ENCODE results near the gene DPYSL4.
"Not testable (repeated sequence)": the region's sequence is repeated elsewhere in the genome, so short reads cannot be mapped to it uniquely, and the experiment has no call there.

Gene DPYSL4

DNA sequence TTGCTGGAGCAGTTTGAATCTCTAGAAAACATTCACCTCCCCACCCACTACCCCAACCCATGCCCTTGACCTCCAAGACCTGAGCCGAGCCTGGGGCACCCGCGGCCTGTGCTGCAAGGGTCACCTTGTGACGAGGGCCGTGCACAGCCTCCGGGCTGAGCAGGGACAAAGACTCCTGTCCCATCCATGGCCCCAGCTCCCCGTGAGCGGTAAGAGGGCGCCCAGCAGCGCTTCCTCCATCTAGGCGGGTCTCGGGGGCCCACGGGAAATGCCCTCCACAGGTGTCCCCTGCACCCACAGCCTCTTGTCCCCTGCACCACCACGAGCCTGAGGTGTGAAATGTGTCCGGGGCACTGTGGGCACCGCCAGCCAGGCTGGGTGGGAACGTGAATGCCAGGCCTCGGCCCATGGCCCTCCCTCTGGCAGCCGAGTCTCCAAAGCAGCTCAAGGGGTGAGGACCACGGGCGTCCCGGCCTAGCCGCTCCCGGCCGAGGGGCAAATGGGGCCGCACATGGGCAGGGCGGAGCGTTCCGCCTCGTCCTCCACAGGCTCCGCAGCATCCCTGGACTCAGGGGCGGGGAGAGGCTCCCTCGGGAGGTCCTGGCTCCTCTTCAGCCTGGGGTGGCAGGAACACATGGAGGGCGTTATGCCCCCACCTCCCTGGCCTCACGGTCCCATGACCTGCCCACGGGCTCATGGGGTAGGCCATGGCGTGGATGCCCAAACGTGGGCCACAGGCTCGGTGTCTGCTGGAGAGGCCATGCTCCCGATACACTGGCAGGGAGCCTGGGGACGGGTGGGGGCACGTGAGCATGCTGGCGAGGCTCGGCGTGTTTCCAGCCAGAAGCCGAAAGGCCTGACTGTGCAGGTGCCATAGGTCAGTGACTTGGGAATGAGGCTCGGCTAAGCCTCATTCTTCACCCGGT, 21.1 kb downstream of the DPYSL4 start:
- Histone ChIP-seq H3K27me3 (ENCODE audit: control insufficient read depth, insufficient read depth, low read length) (no peaks in the 10 kb centered on the region), H3K4me3 (ENCODE audit: low read length) (no peak overlapping the region), H3K27ac (ENCODE audit: low read depth, low read length) (no peak overlapping the region), H3K9ac (ENCODE audit: low read length) (no peak overlapping the region), H3K36me3 (ENCODE audit: control insufficient read depth, insufficient read depth, low read length) (no peaks in the 10 kb centered on the region), H3K4me1 (ENCODE audit: control insufficient read depth, insufficient read depth, low read length) (no peaks in the 10 kb centered on the region)

DNA sequence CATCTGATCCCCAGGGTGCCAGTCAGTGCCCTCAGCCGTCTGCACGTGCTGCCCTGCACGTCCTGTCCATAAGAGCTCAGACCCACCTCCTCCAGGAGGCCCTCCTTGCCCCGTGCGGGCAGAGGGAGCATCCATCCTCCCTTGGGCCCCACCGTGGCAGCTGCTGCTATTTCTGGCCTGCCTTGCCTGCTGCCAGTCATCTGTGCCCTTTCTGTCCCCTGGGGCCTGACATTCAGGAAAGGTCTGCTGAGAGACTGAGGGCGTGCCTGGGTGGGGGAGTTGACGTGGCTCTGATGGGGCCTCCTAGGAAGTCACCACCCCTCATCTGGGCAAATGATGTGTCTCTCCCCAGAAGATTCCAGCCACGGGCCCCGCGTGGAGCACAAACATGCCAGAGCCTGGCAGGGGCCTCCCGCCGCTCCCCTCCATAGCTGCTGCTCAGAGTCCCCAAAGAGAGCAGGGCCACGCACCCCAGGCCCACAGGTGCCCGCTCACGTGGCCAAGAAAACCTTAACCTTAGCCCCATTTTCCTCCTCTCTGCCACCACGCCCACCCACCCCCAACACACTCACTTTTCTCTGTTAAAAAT, 21.8 kb downstream of the DPYSL4 start:
- Histone ChIP-seq H3K4me1 (ENCODE audit: control insufficient read depth, insufficient read depth, low read length) (no peaks in the 10 kb centered on the region), H3K4me3 (ENCODE audit: low read length) (no peak overlapping the region), H3K36me3 (ENCODE audit: control insufficient read depth, insufficient read depth, low read length) (no peaks in the 10 kb centered on the region), H3K27me3 (ENCODE audit: control insufficient read depth, insufficient read depth, low read length) (no peaks in the 10 kb centered on the region), H3K9ac (ENCODE audit: low read length) (no peak overlapping the region), H3K27ac (ENCODE audit: low read depth, low read length) (no peak overlapping the region)

DNA sequence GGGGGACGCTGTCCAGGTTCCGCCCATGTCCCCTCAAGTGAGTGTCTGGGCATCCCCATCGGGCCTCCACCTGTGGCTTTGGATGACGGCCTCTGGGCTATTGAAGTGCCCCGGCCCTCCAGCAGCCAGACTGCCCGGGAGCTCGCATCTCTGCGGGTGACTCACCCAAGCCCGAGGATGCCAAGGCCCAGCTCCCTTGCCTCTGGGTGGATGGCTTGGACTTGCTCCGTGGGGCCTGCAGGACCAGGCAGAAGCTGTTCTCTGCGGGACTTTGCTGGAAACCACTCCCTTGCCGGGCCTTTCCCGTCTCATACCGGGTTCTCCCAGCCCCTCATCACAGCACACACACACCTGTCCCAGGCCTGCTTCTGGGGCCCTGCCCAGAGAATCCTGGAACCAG, 22.4 kb downstream of the DPYSL4 start:
- no peaks in the 10 kb centered on the region for H3K36me3 ChIP-seq (ENCODE audit: control insufficient read depth, insufficient read depth, low read length)
- no peaks in the 10 kb centered on the region for H3K4me1 ChIP-seq (ENCODE audit: control insufficient read depth, insufficient read depth, low read length)
- no peaks in the 10 kb centered on the region for H3K27me3 ChIP-seq (ENCODE audit: control insufficient read depth, insufficient read depth, low read length)
- H3K27ac ChIP-seq (ENCODE audit: low read depth, low read length), result no peak overlapping the region
- no peak overlapping the region for H3K9ac ChIP-seq (ENCODE audit: low read length)
- H3K4me3 ChIP-seq (ENCODE audit: low read length), result no peak overlapping the region

DNA sequence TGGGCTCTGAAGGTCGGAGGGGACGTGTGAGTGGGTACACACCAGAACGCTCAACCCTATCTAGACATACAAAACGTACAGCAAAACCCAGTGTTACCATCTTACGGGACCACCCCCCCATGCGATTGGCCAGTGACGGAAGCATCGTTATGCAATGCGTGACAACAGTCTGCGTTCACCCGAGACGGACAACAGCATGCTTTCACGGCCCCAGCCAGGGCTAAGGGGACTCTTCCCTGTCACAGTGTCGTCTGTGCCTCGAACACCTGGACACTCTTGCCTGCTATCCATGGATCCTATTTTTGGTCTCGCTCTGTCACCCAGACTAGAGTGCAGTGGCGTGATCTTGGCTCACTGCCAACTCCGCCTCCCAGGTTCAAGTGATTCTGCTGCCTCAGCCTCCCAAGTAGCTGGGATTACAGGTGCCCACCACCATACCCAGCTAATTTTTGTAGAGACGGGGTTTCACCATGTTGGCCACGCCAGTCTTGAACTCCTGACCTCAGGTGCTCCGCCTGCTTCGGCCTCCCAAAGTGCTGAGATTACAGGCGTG, 23.3 kb downstream of the DPYSL4 start:
- no peak overlapping the region for H3K27ac ChIP-seq (ENCODE audit: low read depth, low read length)
- no peaks in the 10 kb centered on the region for H3K4me1 ChIP-seq (ENCODE audit: control insufficient read depth, insufficient read depth, low read length)
- no peaks in the 10 kb centered on the region for H3K27me3 ChIP-seq (ENCODE audit: control insufficient read depth, insufficient read depth, low read length)
- no peaks in the 10 kb centered on the region for H3K36me3 ChIP-seq (ENCODE audit: control insufficient read depth, insufficient read depth, low read length)
- no peak overlapping the region for H3K9ac ChIP-seq (ENCODE audit: low read length)
- no peak overlapping the region for H3K4me3 ChIP-seq (ENCODE audit: low read length)

DNA sequence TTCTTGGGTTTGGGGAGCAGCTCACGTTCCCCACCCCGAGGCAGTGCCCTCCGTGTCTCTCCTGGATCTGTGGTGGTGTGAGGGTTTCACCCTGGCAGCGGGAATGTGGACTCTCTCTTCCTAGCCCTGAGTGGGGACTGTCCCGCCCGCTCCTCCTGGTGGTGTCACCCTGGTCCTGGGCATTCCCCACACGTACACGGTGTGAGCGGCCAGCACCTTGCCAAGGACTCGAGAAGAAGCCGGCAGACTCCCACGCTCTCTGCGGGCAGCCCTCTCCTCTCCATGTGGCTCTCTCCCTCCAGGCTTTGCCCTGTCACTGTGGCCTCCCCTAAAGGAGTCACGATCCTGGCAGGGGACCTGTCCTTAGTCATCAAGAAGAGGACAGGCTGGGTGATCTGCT, 24.0 kb downstream of the DPYSL4 start:
- no peak overlapping the region for H3K9ac ChIP-seq (ENCODE audit: low read length)
- H3K4me3 ChIP-seq (ENCODE audit: low read length), result no peak overlapping the region
- no peaks in the 10 kb centered on the region for H3K4me1 ChIP-seq (ENCODE audit: control insufficient read depth, insufficient read depth, low read length)
- no peak overlapping the region for H3K27ac ChIP-seq (ENCODE audit: low read depth, low read length)
- no peaks in the 10 kb centered on the region for H3K36me3 ChIP-seq (ENCODE audit: control insufficient read depth, insufficient read depth, low read length)
- no peaks in the 10 kb centered on the region for H3K27me3 ChIP-seq (ENCODE audit: control insufficient read depth, insufficient read depth, low read length)

DNA sequence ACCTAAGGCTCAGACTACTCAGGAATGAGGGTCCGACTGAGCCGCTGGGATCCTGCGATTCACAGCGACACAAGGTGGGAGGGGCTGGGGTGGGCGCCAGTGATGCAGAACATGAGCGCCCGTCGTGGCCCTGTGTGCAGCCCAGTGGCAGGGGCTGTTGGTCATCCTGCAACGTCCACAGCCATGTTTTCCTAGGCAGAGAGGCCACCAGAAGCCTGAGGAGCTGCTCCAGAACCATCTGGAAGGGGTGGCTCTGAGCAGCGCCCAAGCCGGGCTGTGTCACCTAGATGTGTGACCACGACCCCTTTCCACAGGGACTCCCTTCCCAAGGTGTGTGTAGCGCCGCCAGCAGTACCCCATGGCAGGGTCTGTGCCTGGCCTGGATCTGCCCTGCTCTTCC, 24.5 kb downstream of the DPYSL4 start:
- Histone ChIP-seq H3K4me3 (ENCODE audit: low read length) (no peak overlapping the region), H3K9ac (ENCODE audit: low read length) (no peak overlapping the region), H3K4me1 (ENCODE audit: control insufficient read depth, insufficient read depth, low read length) (no peaks in the 10 kb centered on the region), H3K36me3 (ENCODE audit: control insufficient read depth, insufficient read depth, low read length) (no peaks in the 10 kb centered on the region), H3K27me3 (ENCODE audit: control insufficient read depth, insufficient read depth, low read length) (no peaks in the 10 kb centered on the region), H3K27ac (ENCODE audit: low read depth, low read length) (no peak overlapping the region)

DNA sequence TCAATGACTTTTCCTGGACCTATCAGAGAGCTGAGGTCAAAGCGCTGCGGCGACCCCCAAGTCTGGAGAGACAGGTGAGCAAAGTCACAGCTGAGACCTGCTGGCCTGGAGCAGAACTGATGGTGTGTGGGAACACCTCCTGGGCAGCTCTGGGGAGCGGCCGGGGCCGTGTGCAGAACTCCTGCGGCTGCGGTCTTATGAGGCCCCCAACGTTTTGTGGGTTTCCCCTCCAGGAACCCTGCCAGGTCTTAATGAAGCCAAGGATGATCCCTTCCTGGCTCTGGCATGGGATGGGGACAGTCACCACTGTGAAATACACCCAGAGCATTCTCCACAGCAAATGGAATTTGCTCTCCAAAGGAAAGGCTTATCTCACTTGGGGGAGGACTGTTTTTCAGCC, 26.1 kb downstream of the DPYSL4 start:
- Histone ChIP-seq H3K4me3 (ENCODE audit: low read length) (no peak overlapping the region), H3K9ac (ENCODE audit: low read length) (no peak overlapping the region), H3K27me3 (ENCODE audit: control insufficient read depth, insufficient read depth, low read length) (no peaks in the 10 kb centered on the region), H3K4me1 (ENCODE audit: control insufficient read depth, insufficient read depth, low read length) (no peaks in the 10 kb centered on the region), H3K27ac (ENCODE audit: low read depth, low read length) (no peak overlapping the region), H3K36me3 (ENCODE audit: control insufficient read depth, insufficient read depth, low read length) (no peaks in the 10 kb centered on the region)

DNA sequence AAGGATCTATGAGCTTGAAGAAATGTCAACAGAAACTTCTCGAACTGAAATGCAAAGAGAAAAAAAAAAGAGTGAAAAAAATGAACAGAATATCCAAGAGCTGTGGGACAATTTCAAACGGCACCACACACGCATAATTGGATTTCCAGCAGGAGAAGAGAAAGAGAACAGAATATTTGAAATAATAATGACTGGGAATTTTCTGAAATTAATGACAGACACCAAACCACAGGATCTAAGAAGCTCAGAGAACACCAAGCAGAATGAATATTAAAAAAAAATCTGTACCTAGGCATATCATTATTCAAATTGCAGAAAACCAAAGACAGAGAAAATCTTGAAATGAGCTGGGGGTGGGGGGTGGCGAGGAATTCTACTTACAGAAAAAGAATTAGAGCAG, 27.2 kb downstream of the DPYSL4 start:
- H3K36me3 ChIP-seq (ENCODE audit: control insufficient read depth, insufficient read depth, low read length), result no peaks in the 10 kb centered on the region
- H3K27ac ChIP-seq (ENCODE audit: low read depth, low read length), result no peak overlapping the region
- no peaks in the 10 kb centered on the region for H3K27me3 ChIP-seq (ENCODE audit: control insufficient read depth, insufficient read depth, low read length)
- H3K4me3 ChIP-seq (ENCODE audit: low read length), result no peak overlapping the region
- no peak overlapping the region for H3K9ac ChIP-seq (ENCODE audit: low read length)
- no peaks in the 10 kb centered on the region for H3K4me1 ChIP-seq (ENCODE audit: control insufficient read depth, insufficient read depth, low read length)

DNA sequence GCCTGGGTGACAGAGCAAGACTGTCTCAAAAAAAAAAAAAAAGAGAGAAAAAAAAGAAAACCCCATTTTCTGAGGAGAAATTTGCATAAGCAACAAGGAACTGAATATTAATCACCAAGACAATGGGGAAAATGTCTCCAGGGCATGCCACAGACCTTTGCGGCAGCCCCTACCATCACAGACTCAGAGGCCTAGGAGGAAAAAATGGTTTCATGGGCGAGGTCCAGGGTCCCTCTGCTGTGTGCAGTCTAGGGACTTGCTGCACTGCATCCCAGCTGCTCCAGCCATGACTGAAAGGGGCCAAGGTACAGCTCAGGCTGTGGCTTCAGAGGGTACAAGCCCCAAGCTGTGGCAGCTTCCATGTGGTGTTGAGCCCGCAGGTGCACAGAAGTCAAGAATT, 29.7 kb downstream of the DPYSL4 start:
- H3K27ac ChIP-seq (ENCODE audit: low read depth, low read length); H3K27me3 ChIP-seq (ENCODE audit: control insufficient read depth, insufficient read depth, low read length); H3K4me1 ChIP-seq (ENCODE audit: control insufficient read depth, insufficient read depth, low read length); H3K36me3 ChIP-seq (ENCODE audit: control insufficient read depth, insufficient read depth, low read length); H3K9ac ChIP-seq (ENCODE audit: low read length); H3K4me3 ChIP-seq (ENCODE audit: low read length): not testable (repeated sequence)

DNA sequence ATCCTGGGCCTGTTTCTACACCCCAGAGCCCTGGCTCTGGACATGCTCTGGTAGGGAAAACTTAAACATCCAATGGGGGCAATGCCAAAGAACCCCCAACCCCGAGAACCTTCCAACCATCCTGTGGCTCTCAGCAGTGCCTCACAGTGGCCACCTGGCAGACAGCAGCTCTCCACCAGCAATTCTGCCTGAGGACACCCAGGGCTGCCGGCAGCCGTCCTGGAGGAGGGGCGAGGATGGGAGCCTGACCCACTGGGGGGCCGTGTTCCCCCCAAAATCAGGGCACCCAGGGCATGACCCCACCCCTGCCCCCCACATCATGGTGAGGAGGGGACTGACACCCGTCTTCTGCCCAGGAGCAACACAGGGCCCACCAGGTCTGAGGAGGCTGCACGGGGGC, 32.7 kb downstream of the DPYSL4 start:
- no peak overlapping the region for H3K27ac ChIP-seq (ENCODE audit: low read depth, low read length)
- H3K36me3 ChIP-seq (ENCODE audit: control insufficient read depth, insufficient read depth, low read length), result no peaks in the 10 kb centered on the region
- no peaks in the 10 kb centered on the region for H3K27me3 ChIP-seq (ENCODE audit: control insufficient read depth, insufficient read depth, low read length)
- H3K4me1 ChIP-seq (ENCODE audit: control insufficient read depth, insufficient read depth, low read length), result no peaks in the 10 kb centered on the region
- H3K4me3 ChIP-seq (ENCODE audit: low read length), result no peak overlapping the region
- H3K9ac ChIP-seq (ENCODE audit: low read length), result no peak overlapping the region

DNA sequence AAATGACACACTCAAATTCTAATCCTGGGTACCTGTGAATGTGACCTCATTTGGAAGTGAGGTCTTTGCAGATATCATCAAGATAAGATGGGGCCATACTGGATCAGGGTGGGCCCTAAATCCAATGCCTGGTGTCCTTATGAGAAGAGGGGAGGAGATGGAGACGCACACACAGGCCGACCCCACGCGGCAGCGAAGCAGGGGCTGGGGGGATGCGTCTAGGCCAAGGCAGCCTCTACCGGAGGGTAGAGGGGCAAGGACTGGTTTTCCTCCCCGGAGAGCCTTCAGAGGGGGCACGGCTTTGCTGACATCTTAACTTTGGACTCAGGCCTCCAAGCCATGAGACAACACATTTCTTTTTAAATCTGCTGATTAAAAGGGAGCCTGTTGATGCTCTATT, 33.3 kb downstream of the DPYSL4 start:
- H3K27me3 ChIP-seq (ENCODE audit: control insufficient read depth, insufficient read depth, low read length), result no peaks in the 10 kb centered on the region
- no peak overlapping the region for H3K9ac ChIP-seq (ENCODE audit: low read length)
- no peaks in the 10 kb centered on the region for H3K4me1 ChIP-seq (ENCODE audit: control insufficient read depth, insufficient read depth, low read length)
- H3K27ac ChIP-seq (ENCODE audit: low read depth, low read length), result no peak overlapping the region
- no peak overlapping the region for H3K4me3 ChIP-seq (ENCODE audit: low read length)
- H3K36me3 ChIP-seq (ENCODE audit: control insufficient read depth, insufficient read depth, low read length), result no peaks in the 10 kb centered on the region

DNA sequence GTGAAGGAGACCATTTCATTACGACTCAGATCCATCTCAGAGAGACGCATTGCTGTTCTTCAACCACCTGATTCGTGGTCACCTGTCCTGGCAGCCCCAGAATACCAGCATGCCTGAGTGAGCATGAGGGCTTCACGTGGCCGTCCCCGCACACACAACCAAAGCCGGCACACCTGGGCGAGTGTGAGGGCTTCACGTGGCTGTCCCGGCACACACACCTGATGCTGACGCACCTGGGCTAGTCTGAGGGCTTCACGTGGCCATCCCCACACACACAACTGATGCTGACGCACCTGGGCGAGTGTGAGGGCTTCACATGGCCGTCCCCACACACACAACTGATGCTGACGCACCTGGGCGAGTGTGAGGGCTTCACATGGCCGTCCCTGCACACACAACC, 34.2 kb downstream of the DPYSL4 start:
- H3K27me3 ChIP-seq (ENCODE audit: control insufficient read depth, insufficient read depth, low read length); H3K9ac ChIP-seq (ENCODE audit: low read length); H3K36me3 ChIP-seq (ENCODE audit: control insufficient read depth, insufficient read depth, low read length); H3K4me1 ChIP-seq (ENCODE audit: control insufficient read depth, insufficient read depth, low read length); H3K27ac ChIP-seq (ENCODE audit: low read depth, low read length); H3K4me3 ChIP-seq (ENCODE audit: low read length): not testable (repeated sequence)

DNA sequence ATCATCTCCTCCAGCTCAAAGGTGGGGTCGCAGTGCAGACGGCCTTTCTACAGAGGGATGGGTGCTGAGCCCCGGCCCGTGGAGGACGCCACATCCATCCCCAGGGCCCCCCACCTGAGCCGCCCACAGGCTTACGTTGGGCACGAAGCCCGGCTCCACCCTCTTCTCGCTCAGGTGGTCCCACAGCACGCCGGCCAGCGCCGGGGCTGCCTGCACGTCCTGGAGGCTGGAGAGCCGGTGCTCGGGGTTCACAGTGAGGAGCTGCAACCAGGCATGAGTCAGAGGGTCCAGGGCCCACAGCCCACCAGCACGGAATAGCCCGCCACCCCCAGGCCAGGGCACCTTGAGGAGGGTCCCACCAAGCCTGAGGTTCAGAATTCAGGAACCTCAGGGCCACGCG, 36.0 kb downstream of the DPYSL4 start:
- H3K4me3 ChIP-seq (ENCODE audit: low read length), result no peak overlapping the region
- H3K36me3 ChIP-seq (ENCODE audit: control insufficient read depth, insufficient read depth, low read length), result no peaks in the 10 kb centered on the region
- no peaks in the 10 kb centered on the region for H3K4me1 ChIP-seq (ENCODE audit: control insufficient read depth, insufficient read depth, low read length)
- H3K9ac ChIP-seq (ENCODE audit: low read length), result no peak overlapping the region
- H3K27me3 ChIP-seq (ENCODE audit: control insufficient read depth, insufficient read depth, low read length), result no peaks in the 10 kb centered on the region
- no peak overlapping the region for H3K27ac ChIP-seq (ENCODE audit: low read depth, low read length)
